Loucy (cell line): ENCODE data around the gene PNLIPRP1.

ENCODE experiments used
- H2AFZ ChIP-seq: fragments of 200-600 bp; sonication (generic); 2 replicates; pipeline ENCODE4 v1.6.0; 2016; ENCODE audit warnings: antibody characterized with exemption, mild to moderate bottlenecking, low read length, moderate library complexity
- H3F3A ChIP-seq: fragments of 200-600 bp; 2 replicates; pipeline ENCODE4 v1.6.0; 2016; ENCODE audit warnings: antibody characterized with exemption, low read depth, mild to moderate bottlenecking
- H3K27me3 ChIP-seq: fragments of 200-600 bp; sonication (generic); 2 replicates; pipeline ENCODE4 v1.6.1; 2014; ENCODE audit warnings: low read length, mild to moderate bottlenecking; ENCODE audit not compliant: insufficient read depth, poor library complexity, severe bottlenecking
- H3K36me3 ChIP-seq: fragments of 200-600 bp; sonication (generic); 2 replicates; pipeline ENCODE4 v1.6.1; 2016; ENCODE audit warnings: low read length; ENCODE audit not compliant: insufficient read depth
- H3K4me1 ChIP-seq: fragments of 200-600 bp; sonication (generic); 2 replicates; pipeline ENCODE4 v1.5.1; 2014; ENCODE audit warnings: low read length, mild to moderate bottlenecking; ENCODE audit not compliant: insufficient read depth, poor library complexity, severe bottlenecking
- H3K4me2 ChIP-seq: fragments of 200-600 bp; sonication (generic); 2 replicates; pipeline ENCODE4 v1.6.0; 2014; ENCODE audit warnings: antibody characterized with exemption, low read length, low read depth, mild to moderate bottlenecking; ENCODE audit not compliant: poor library complexity, severe bottlenecking
- H3K4me3 ChIP-seq: fragments of 200-600 bp; sonication (generic); 2 replicates; pipeline ENCODE4 v1.5.1; 2014; ENCODE audit warnings: low read length, mild to moderate bottlenecking, mixed read lengths; ENCODE audit not compliant: poor library complexity, severe bottlenecking
- H3K79me2 ChIP-seq: fragments of 200-600 bp; sonication (generic); 2 replicates; pipeline ENCODE4 v1.6.1; 2014; ENCODE audit warnings: low read length; ENCODE audit not compliant: insufficient read depth
- H3K9ac ChIP-seq: fragments of 200-600 bp; sonication (generic); 2 replicates; pipeline ENCODE4 v1.6.0; 2014; ENCODE audit warnings: mild to moderate bottlenecking, low read depth, low read length, moderate library complexity; ENCODE audit not compliant: poor library complexity, severe bottlenecking
- H3K9me2 ChIP-seq: fragments of 200-600 bp; sonication (generic); replicated peaks from 2 replicates; pipeline ENCODE4 v1.6.1; 2016; ENCODE audit warnings: low read depth, low read length, mixed read lengths
- H3K9me3 ChIP-seq: fragments of 200-600 bp; sonication (generic); 2 replicates; pipeline ENCODE4 v1.6.1; 2014; ENCODE audit warnings: mild to moderate bottlenecking, antibody characterized with exemption, low read length, low read depth; ENCODE audit not compliant: insufficient read depth
- H4K20me1 ChIP-seq: fragments of 200-600 bp; sonication (generic); 2 replicates; pipeline ENCODE4 v1.6.0; 2014; ENCODE audit warnings: antibody characterized with exemption, low read length, mild to moderate bottlenecking; ENCODE audit not compliant: insufficient read depth, poor library complexity, severe bottlenecking
- CTCF ChIP-seq: fragments of 200-600 bp; sonication (generic); conservative IDR thresholded peaks from 2 replicates; pipeline ENCODE4 v1.5.1; 2014; ENCODE audit warnings: mild to moderate bottlenecking, antibody characterized with exemption, low read length
- EZH2phosphoT487 ChIP-seq: fragments of 200-600 bp; IDR thresholded peaks from 2 replicates; pipeline ENCODE4 v1.6.1; 2018; ENCODE audit warnings: antibody characterized with exemption, mild to moderate bottlenecking, moderate library complexity, borderline replicate concordance

PNLIPRP1 gene

DNA sequence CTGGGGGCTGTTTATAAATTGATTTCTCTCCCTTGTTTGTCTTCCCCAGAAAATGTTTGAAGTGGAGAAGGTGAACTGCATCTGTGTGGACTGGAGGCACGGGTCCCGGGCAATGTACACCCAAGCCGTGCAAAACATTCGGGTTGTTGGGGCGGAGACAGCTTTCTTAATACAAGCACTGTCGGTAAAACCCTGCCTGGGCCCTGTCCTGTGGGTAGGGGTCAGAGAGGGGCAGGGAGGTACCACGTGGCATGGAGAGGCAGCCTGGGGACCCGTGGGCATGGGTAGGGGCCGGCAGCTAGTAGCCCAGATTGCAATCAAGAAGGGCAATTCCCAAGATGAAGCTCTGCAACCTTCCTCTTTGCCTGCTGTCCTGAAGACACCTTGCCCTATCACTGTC lies 36.1 kb downstream of the PNLIPRP1 start:
- Histone ChIP-seq H3K27me3 (no peaks in the 10 kb centered on the region), H2AFZ (no peak overlapping the region), H3K36me3 (no peaks in the 10 kb centered on the region), H3K4me1 (no peaks in the 10 kb centered on the region), H4K20me1 (no peaks in the 10 kb centered on the region), H3F3A (no peaks in the 10 kb centered on the region), H3K79me2 (no peaks in the 10 kb centered on the region), H3K4me3 (no peak overlapping the region), H3K9me3 (no peaks in the 10 kb centered on the region), H3K4me2 (no peak overlapping the region), H3K9ac (no peak overlapping the region), H3K9me2 (no peaks in the 10 kb centered on the region)
- TF ChIP-seq EZH2phosphoT487, result no peak
- no peak for TF ChIP-seq CTCF

DNA sequence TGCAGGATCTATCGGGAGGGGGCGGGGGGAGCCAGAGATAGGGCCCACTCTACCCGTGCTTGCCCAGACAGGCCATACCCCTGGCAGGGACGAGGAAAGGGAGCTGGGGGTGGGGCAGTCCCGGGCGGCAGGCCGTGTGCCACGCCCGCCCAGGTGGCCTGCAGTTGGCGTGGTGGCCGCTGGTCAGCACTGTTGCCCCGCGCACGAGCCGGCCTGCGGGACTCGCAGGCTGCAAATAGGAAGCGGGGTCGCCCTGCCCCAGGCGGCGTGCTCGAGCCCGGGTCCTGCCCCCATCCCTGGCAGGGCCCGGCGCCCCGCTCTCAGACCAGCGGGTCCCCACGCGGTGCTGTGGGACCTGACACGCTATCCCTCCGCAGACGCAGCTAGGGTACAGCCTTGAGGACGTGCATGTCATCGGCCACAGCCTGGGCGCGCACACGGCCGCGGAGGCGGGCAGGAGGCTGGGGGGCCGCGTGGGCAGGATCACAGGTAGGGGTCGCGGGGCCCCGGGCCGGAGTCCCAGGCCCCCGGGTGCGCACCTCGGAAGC lies 36.7 kb downstream of the PNLIPRP1 start:
- H3F3A ChIP-seq, result no peaks in the 10 kb centered on the region
- no peak overlapping the region for H3K4me2 ChIP-seq
- no peaks in the 10 kb centered on the region for H4K20me1 ChIP-seq
- no peak overlapping the region for H3K4me3 ChIP-seq
- H3K9me3 ChIP-seq, result no peaks in the 10 kb centered on the region
- H2AFZ ChIP-seq, result no peak overlapping the region
- H3K4me1 ChIP-seq, result no peaks in the 10 kb centered on the region
- TF ChIP-seq EZH2phosphoT487, result no peak
- no peak for TF ChIP-seq CTCF
- H3K79me2 ChIP-seq, result no peaks in the 10 kb centered on the region
- no peaks in the 10 kb centered on the region for H3K36me3 ChIP-seq
- H3K27me3 ChIP-seq, result no peaks in the 10 kb centered on the region
- no peaks in the 10 kb centered on the region for H3K9me2 ChIP-seq
- no peak overlapping the region for H3K9ac ChIP-seq

DNA sequence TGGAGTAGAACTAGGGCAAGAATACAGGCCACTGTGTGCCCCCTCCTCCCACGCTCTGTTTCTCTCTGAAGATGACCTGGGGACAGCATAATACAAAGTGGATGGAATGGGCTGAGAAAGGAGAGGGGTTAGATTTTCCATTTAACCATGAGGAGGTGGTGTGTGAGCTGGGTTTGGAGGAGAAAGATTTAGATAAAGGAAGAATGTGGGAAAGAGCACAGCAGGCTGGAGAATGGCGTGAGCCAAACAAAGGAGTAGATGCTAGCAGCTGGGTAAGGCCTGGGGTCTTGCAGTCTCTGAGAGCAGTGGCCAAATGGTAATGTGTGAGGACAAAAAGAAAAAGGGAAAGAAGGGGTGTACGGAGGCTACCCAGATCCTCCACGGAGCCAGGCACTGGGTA lies 38.6 kb downstream of the PNLIPRP1 start:
- Histone ChIP-seq H3K36me3 (no peaks in the 10 kb centered on the region), H3K9me3 (no peaks in the 10 kb centered on the region), H3K9me2 (no peaks in the 10 kb centered on the region), H3K27me3 (no peaks in the 10 kb centered on the region), H3F3A (no peaks in the 10 kb centered on the region), H3K4me2 (no peak overlapping the region), H3K9ac (no peak overlapping the region), H2AFZ (no peak overlapping the region), H4K20me1 (no peaks in the 10 kb centered on the region), H3K4me1 (no peaks in the 10 kb centered on the region), H3K4me3 (no peak overlapping the region), H3K79me2 (no peaks in the 10 kb centered on the region)
- no peak for TF ChIP-seq EZH2phosphoT487
- no peak for TF ChIP-seq CTCF
